Smooth muscle cell (in vitro differentiated cells): ENCODE results near the gene CYP4X1. TPM values are rescaled to one million over a fixed set of nuclear protein-coding genes. Genes with fewer than 3 reads are reported as not detected.
"Not testable (repeated sequence)": the region's sequence is repeated elsewhere in the genome, so short reads cannot be mapped to it uniquely, and the experiment has no call there.

Source experiments
- DNase-seq: peaks from one replicate; lab custom pipeline; 2025; ENCODE audit not compliant: unreplicated experiment; lab: John Stamatoyannopoulos, UW
- H2AFZ ChIP-seq: fragments of 200-600 bp; sonication (generic); 2 replicates; pipeline ENCODE4 v1.6.0; 2016; ENCODE audit warnings: antibody characterized with exemption, low read depth, mild to moderate bottlenecking
- H3F3A ChIP-seq: fragments of 200-600 bp; sonication (generic); 2 replicates; pipeline ENCODE4 v1.6.0; 2017; ENCODE audit warnings: antibody characterized with exemption, low read depth
- H3K27ac ChIP-seq: fragments of 200-600 bp; sonication (generic); 2 replicates; pipeline ENCODE4 v1.5.1; 2016; ENCODE audit warnings: low read depth, mild to moderate bottlenecking
- H3K27me3 ChIP-seq: fragments of 200-600 bp; sonication (generic); 2 replicates; pipeline ENCODE4 v1.6.1; 2016; ENCODE audit warnings: low read depth, mild to moderate bottlenecking
- H3K36me3 ChIP-seq: fragments of 200-600 bp; sonication (generic); 2 replicates; pipeline ENCODE4 v1.5.1; 2016; ENCODE audit warnings: low read depth
- H3K4me1 ChIP-seq: fragments of 200-600 bp; sonication (generic); 2 replicates; pipeline ENCODE4 v1.5.1; 2016; ENCODE audit warnings: low read depth
- H3K4me2 ChIP-seq: fragments of 200-600 bp; sonication (generic); 2 replicates; pipeline ENCODE4 v1.6.0; 2016; ENCODE audit warnings: mild to moderate bottlenecking
- H3K4me3 ChIP-seq: fragments of 200-600 bp; sonication (generic); 2 replicates; pipeline ENCODE4 v1.5.1; 2016; ENCODE audit warnings: mild to moderate bottlenecking
- H3K79me2 ChIP-seq: fragments of 200-600 bp; sonication (generic); 2 replicates; pipeline ENCODE4 v1.6.0; 2016; ENCODE audit warnings: low read depth, mild to moderate bottlenecking
- H3K9ac ChIP-seq: fragments of 200-600 bp; sonication (generic); 2 replicates; pipeline ENCODE4 v1.6.0; 2016; ENCODE audit warnings: low read depth
- H3K9me3 ChIP-seq: fragments of 200-600 bp; sonication (generic); replicated peaks from 2 replicates; pipeline ENCODE4 v1.5.1; 2016; ENCODE audit warnings: low read depth
- H4K20me1 ChIP-seq: fragments of 200-600 bp; sonication (generic); 2 replicates; pipeline ENCODE4 v1.6.0; 2016; ENCODE audit warnings: low read depth
- WGBS: methylation state at CpG from one replicate; pipeline ENCODE4 v1.1.7; 2016; ENCODE audit warnings: low lambda C conversion rate; 5-methylcytosine and 5-hydroxymethylcytosine counted together
- polyA plus RNA-seq: library from polyadenylated mRNA; unstranded; fragments of >200 nt; fragmentation: Nextera tagmentation; extraction: Ambion mirVana; gene quantifications from 2 replicates; pipeline ENCODE4 v1.2.1, GENCODE V29; 2016
- total RNA-seq: library from RNA; depleted of rRNA; stranded (reverse); fragments of >200 nt; gene quantifications from 2 replicates; pipeline ENCODE4 v1.2.3, GENCODE V29; 2014
- TF ChIP-seq, protein P1 (sequence below): fragments of 200-600 bp; sonication (generic); IDR thresholded peaks from 2 replicates; pipeline ENCODE4 v1.5.1; 2017; ENCODE audit warnings: borderline replicate concordance, mild to moderate bottlenecking, antibody characterized with exemption; ENCODE audit not compliant: insufficient read depth, poor library complexity, severe bottlenecking

CYP4X1 gene
- total and polyA plus RNA-seq, 2 experiments from 2014 or later = not detected

DNA sequence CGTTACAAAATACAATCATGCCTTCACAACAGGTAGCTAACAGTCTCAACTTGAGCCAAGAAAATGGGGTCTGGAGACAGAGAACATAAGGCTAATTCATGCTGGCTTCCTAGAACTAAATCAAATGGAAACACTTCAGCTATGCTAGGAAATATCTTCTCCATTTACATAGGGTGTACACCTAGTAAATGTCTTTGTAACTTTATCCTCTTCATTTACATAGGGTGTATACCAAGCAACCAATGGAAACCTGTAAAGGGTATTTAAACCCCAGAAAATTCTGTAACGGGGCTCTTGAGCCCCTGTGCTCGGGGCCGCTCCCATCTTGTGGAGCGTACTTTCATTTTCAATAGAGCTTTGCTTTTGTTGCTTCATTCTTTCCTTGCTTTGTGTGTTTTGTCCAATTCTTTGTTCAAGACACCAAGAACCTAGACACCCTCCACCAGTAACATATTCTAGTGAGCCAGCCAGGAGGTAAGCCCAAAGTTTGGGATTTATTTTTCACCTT, 19.5 kb upstream of the CYP4X1 start:
- Histone ChIP-seq H3K4me1 (no peaks in the 10 kb centered on the region), H3K27ac (no peak overlapping the region), H3F3A (no peaks in the 10 kb centered on the region), H3K9ac (no peak overlapping the region), H3K36me3 (no peaks in the 10 kb centered on the region), H3K9me3 (no peaks in the 10 kb centered on the region), H3K79me2 (no peaks in the 10 kb centered on the region), H4K20me1 (no peaks in the 10 kb centered on the region), H3K4me2 (no peak overlapping the region), H3K27me3 (peaks cover 16% of the 10 kb centered on the region), H3K4me3 (no peak overlapping the region), H2AFZ (no peak overlapping the region)
- 90% methylated on average over 5 of the region's 5 CpGs for WGBS
- DNase-seq = no peak
- TF ChIP-seq, protein P1, sequence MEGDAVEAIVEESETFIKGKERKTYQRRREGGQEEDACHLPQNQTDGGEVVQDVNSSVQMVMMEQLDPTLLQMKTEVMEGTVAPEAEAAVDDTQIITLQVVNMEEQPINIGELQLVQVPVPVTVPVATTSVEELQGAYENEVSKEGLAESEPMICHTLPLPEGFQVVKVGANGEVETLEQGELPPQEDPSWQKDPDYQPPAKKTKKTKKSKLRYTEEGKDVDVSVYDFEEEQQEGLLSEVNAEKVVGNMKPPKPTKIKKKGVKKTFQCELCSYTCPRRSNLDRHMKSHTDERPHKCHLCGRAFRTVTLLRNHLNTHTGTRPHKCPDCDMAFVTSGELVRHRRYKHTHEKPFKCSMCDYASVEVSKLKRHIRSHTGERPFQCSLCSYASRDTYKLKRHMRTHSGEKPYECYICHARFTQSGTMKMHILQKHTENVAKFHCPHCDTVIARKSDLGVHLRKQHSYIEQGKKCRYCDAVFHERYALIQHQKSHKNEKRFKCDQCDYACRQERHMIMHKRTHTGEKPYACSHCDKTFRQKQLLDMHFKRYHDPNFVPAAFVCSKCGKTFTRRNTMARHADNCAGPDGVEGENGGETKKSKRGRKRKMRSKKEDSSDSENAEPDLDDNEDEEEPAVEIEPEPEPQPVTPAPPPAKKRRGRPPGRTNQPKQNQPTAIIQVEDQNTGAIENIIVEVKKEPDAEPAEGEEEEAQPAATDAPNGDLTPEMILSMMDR = no peak

DNA sequence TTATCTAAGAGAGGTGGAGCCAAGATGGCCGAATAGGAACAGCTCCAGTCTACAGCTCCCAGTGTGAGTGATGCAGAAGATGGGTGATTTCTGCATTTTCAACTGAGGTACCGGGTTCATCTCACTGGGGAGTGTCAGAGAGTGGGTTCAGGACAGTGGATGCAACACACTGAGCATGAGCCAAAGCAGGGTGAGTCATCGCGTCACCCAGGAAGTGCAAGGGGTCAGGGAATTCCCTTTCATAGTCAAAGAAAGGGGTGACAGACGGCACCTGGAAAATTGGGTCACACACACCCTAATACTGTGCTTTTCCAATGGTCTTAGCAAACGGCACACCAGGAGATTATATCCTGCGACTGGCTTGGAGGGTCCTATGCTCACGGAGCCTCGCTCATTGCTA, 17.0 kb upstream of the CYP4X1 start:
- not testable (repeated sequence) for H3K9ac ChIP-seq, DNase-seq, H3K9me3 ChIP-seq, H3K4me1 ChIP-seq, H3F3A ChIP-seq, H3K27me3 ChIP-seq, H3K27ac ChIP-seq, H2AFZ ChIP-seq, H3K4me3 ChIP-seq, H3K4me2 ChIP-seq, H4K20me1 ChIP-seq, H3K36me3 ChIP-seq, H3K79me2 ChIP-seq
- 92% methylated on average over 9 of the region's 9 CpGs for WGBS

DNA sequence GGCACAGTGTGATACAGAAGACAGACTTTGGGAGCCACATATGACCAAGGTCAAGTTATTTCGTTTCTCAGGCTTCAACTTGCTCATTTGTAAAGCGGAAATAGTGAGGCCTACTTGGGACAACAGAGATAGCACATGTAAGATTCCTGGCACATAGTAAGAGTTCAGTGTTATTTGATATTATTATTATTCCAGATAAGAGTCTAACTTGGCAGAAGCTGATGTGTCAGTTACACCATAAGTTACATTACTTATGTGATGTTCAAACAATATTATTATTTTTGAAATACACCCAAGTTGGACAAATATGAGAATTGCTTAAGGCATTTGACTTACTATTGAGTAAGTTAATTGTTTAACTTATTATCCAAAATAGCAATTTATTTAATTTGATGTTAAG, 10.2 kb upstream of the CYP4X1 start:
- Histone ChIP-seq H3K4me1 (no peaks in the 10 kb centered on the region), H3K4me2 (no peak overlapping the region), H3K4me3 (no peak overlapping the region), H3K36me3 (no peaks in the 10 kb centered on the region), H4K20me1 (no peaks in the 10 kb centered on the region), H3K9ac (no peak overlapping the region), H3F3A (no peaks in the 10 kb centered on the region), H3K79me2 (no peaks in the 10 kb centered on the region), H3K9me3 (no peaks in the 10 kb centered on the region), H2AFZ (no peak overlapping the region), H3K27ac (no peak overlapping the region), H3K27me3 (no peaks in the 10 kb centered on the region)
- DNase-seq = no peak
- TF ChIP-seq, protein P1 = no peak
- WGBS = 75% methylated on average over 2 of the region's 2 CpGs

DNA sequence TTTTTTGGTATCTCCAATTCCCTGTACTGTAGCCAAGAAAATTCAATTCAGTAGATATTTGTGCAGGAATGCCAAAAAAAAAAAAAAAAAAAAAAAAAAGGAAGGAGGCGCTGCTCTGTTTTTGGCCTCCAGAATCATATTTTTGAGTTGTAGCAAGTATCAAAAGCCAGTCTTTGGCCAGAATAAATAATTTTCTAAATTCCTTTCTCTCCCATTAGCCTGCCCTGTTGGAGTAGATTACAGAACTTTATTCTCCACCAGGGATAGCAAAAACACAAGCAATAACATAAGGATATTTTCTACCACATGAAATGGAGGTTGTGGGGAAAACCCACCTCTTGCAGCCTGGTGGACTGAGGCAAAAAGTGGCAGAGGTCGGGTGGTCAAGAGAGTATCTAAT, 2.4 kb upstream of the CYP4X1 start:
- Histone ChIP-seq H3K36me3 (no peaks in the 10 kb centered on the region), H3K27ac (no peak overlapping the region), H3K4me1 (no peaks in the 10 kb centered on the region), H3K79me2 (no peaks in the 10 kb centered on the region), H3K9ac (no peak overlapping the region), H3K4me2 (no peak overlapping the region), H3K9me3 (no peaks in the 10 kb centered on the region), H3K4me3 (no peak overlapping the region), H3F3A (no peaks in the 10 kb centered on the region), H2AFZ (no peak overlapping the region), H3K27me3 (peaks cover 37% of the 10 kb centered on the region), H4K20me1 (no peaks in the 10 kb centered on the region)
- no peak for DNase-seq
- TF ChIP-seq, protein P1 = no peak
- 92% methylated on average over 2 of the region's 2 CpGs for WGBS
